Suprapubic skin (tissue), 4 donors: Measurements from ENCODE around the gene MRPL2. TPM values are rescaled to one million over a fixed set of nuclear protein-coding genes. Genes with fewer than 3 reads are reported as not detected.

Experiments
- DNase-seq, 2 donors: peaks; one replicate each; pipeline ENCODE4 v3.0.0-alpha.2; 2019; ENCODE audit warnings: low spot score in 2 of 2
- H3K27ac ChIP-seq: fragments of 200-600 bp; sonication (generic); one replicate; pipeline ENCODE4 v1.5.1; 2019
- H3K27me3 ChIP-seq: fragments of 200-600 bp; sonication (generic); one replicate; pipeline ENCODE4 v1.5.1; 2019
- H3K36me3 ChIP-seq: fragments of 200-600 bp; sonication (generic); one replicate; pipeline ENCODE4 v1.5.1; 2019
- H3K4me1 ChIP-seq: fragments of 200-600 bp; sonication (generic); one replicate; pipeline ENCODE4 v1.5.1; 2019
- H3K4me3 ChIP-seq: fragments of 200-600 bp; sonication (generic); one replicate; pipeline ENCODE4 v1.5.1; 2019; ENCODE audit warnings: mild to moderate bottlenecking
- H3K9me3 ChIP-seq: fragments of 200-600 bp; sonication (generic); one replicate; pipeline ENCODE4 v1.5.1; 2019
- EP300 ChIP-seq: sonication (generic); formaldehyde crosslinking; IDR thresholded peaks from one replicate; pipeline ENCODE4 v1.6.1; 2017; ENCODE audit warnings: antibody characterized with exemption
- POLR2A ChIP-seq, 2 donors: fragments of 450-650 bp; IDR thresholded peaks; one replicate each; pipeline ENCODE4 v1.6.1; 2017; ENCODE audit warnings: antibody characterized with exemption in 2 of 2, mild to moderate bottlenecking in 2 of 2, moderate library complexity in 2 of 2
- POLR2AphosphoS5 ChIP-seq, 3 donors: sonication (generic); formaldehyde crosslinking; IDR thresholded peaks; one replicate each; pipeline ENCODE4 v1.6.1; 2017; ENCODE audit warnings: antibody characterized with exemption in 3 of 3
- WGBS: methylation state at CpG from one replicate; pipeline ENCODE4 v1.1.5; 2018; 5-methylcytosine and 5-hydroxymethylcytosine counted together
- total RNA-seq, 4 donors: library from RNA; depleted of rRNA; stranded (reverse); fragments of >200 nt; gene quantifications; one replicate each; pipeline ENCODE4 v1.1.0, GENCODE V29; 2016
- TF ChIP-seq, protein P1 (sequence below), 2 donors: fragments of 200-600 bp in 1 of 2; fragments of 450-650 bp in 1 of 2; sonication (generic) in 1 of 2; IDR thresholded peaks; one replicate each; pipeline ENCODE4 v1.5.1; 2016 to 2019; ENCODE audit warnings: antibody characterized with exemption in 2 of 2, mild to moderate bottlenecking in 1 of 2, moderate library complexity in 1 of 2

Gene MRPL2
- total RNA-seq, 4 donors from 2014 or later = 21.2 to 38.1 (median 25.9) TPM

DNA sequence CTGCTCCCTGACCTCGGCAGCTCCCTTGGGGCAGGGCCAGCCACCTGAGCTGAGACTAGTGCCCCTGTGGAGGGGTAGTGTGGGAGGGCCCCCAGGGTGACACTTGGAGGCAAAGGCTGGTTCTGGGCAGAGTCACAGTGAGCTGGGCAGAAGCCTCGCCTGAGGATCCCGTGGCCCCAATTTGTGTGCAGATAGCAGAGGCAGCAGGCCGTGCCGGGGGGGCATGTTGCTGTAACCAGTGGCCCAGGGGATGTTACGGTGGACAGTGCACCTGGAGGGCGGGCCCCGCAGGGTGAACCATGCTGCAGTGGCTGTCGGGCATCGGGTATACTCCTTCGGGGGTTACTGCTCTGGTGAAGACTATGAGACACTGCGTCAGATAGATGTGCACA lies 42.3 kb downstream of the MRPL2 start:
- no peak overlapping the region for H3K4me3 ChIP-seq
- H3K27me3 ChIP-seq = no peaks in the 10 kb centered on the region
- H3K4me1 ChIP-seq = peaks cover 52% of the 10 kb centered on the region
- 87% methylated on average over 5 of the region's 12 CpGs for WGBS
- H3K9me3 ChIP-seq = no peaks in the 10 kb centered on the region
- DNase-seq = no peak
- TF ChIP-seq POLR2A (IDR thresholded peaks at IDR 0.05) = no peak
- no peak overlapping the region for H3K27ac ChIP-seq
- peaks cover 22% of the 10 kb centered on the region for H3K36me3 ChIP-seq

DNA sequence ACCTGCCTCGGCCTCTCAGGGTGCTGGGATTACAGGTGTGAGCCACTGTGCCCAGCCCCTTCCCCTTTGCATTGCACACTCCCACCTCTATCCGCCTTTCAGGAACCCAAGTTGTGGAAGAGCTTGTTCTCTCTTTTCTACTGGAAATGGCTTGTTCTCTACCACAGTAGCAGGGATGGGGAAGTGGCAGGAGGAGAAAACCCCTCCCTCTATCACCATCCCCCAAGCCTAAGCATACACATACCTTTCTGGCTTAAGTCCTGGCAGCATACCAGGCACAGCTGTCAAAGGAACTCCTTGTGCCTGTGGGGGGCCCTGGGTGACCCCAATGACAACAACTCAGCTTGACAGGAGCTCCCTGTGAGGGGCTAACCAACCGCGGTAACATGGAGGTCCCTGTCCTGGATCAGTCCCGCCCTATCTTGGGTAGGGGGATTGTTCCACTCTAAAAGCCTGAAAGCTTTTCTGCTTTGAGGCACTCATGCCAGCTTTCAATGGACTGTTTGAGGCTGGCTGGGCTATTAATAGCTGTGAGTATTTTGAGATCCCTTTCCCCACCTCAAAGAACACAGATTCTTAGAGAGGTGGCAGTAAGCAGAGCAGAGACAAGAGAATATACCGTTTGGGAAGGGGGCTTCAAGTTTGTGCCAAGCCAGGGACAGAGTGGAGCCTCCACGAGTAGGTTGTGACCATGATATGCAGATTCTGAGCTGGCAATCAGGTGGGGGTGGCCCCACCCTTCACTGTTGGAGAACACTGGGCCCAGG lies 42.9 kb downstream of the MRPL2 start:
- H3K27ac ChIP-seq = no peak overlapping the region
- H3K9me3 ChIP-seq = no peaks in the 10 kb centered on the region
- H3K27me3 ChIP-seq = no peaks in the 10 kb centered on the region
- TF ChIP-seq, protein P1, sequence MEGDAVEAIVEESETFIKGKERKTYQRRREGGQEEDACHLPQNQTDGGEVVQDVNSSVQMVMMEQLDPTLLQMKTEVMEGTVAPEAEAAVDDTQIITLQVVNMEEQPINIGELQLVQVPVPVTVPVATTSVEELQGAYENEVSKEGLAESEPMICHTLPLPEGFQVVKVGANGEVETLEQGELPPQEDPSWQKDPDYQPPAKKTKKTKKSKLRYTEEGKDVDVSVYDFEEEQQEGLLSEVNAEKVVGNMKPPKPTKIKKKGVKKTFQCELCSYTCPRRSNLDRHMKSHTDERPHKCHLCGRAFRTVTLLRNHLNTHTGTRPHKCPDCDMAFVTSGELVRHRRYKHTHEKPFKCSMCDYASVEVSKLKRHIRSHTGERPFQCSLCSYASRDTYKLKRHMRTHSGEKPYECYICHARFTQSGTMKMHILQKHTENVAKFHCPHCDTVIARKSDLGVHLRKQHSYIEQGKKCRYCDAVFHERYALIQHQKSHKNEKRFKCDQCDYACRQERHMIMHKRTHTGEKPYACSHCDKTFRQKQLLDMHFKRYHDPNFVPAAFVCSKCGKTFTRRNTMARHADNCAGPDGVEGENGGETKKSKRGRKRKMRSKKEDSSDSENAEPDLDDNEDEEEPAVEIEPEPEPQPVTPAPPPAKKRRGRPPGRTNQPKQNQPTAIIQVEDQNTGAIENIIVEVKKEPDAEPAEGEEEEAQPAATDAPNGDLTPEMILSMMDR (IDR thresholded peaks at IDR 0.05) = no peak
- no peak for TF ChIP-seq EP300
- no peak for TF ChIP-seq POLR2AphosphoS5 (IDR thresholded peaks at IDR 0.05)
- no peak for TF ChIP-seq POLR2A (IDR thresholded peaks at IDR 0.05)
- H3K4me1 ChIP-seq = peaks cover 54% of the 10 kb centered on the region
- 85% methylated on average over 7 of the region's 7 CpGs for WGBS
- peaks cover 27% of the 10 kb centered on the region for H3K36me3 ChIP-seq
- no peak overlapping the region for H3K4me3 ChIP-seq
- no peak for DNase-seq

DNA sequence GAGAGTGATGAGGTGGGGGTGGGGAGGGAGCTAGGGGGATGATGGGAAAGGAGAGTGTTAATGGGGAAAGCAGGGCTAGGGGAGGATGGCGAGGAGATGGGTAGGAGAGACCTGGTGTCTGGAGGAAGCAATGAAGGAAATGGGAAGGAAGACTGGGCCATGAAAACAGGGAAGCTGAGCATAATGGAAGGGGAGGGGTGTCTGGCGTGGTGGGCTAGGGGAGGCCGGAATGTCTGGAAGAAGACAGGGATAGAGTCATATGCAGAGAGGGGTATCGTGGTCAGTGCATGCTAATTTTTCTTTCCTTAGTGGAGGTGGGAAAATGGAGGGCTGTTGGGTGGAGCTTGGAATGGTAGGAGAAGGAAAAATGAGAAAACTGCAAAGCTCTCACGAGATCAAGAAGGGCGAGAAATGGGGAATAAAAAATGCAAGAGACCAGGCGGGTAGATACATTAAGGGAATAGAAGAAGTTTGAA lies 44.8 kb downstream of the MRPL2 start:
- peaks cover 46% of the 10 kb centered on the region for H3K36me3 ChIP-seq
- peak overlapping the region; percentile 71 for H3K27ac ChIP-seq
- TF ChIP-seq EP300 (no peak), POLR2AphosphoS5 (IDR thresholded peaks at IDR 0.05) (no peak)
- TF ChIP-seq, protein P1 (IDR thresholded peaks at IDR 0.05) = no peak
- no peaks in the 10 kb centered on the region for H3K27me3 ChIP-seq
- DNase-seq = no peak
- WGBS = under 1% methylated on average over 7 of the region's 7 CpGs
- peak overlapping the region; percentile 86 for H3K4me3 ChIP-seq
- peaks cover 46% of the 10 kb centered on the region for H3K4me1 ChIP-seq
- H3K9me3 ChIP-seq = no peaks in the 10 kb centered on the region

DNA sequence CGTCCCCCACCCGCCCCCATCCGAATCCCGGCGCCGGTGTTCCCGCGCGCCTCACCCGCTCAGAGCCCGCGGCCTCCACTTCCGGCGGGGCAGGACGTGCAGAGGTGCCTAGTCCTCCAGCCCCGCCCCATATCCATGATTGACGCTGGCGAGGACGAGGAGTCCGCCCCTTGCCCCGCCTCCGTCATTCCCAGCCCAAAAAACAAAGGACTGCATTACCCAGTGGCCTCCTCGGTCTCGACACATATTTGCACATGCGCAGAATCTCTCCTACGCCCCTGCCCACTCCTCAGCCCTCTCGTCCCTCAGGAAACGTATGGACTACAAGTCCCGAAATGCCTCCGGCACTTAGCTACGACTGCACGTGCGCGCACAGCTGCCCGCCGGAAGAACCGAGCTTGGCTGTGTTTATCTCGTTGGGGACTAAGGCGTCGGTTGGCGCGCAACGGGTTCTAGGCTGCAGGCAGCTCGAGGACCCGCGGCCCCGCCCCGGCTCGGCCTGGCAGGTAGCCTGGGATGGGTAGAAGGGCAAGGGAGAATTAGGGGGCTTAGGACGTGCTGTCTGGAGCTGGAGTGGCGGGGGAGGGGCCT lies 45.3 kb downstream of the MRPL2 start, which contains the start of the genes KLHDC3 and MEA1:
KLHDC3 (plus strand) TSS at position 407 of the 591 bp plus-strand sequence. CDS start 2,944 bp downstream, outside the sequence.
MEA1 (minus strand) TSS at position 104 of the 591 bp plus-strand sequence. CDS start 133 bp downstream, outside the sequence.
- Histone ChIP-seq H3K36me3 (peaks cover 48% of the 10 kb centered on the region), H3K27ac (peak within 1 kb of the TSS; percentile 73), H3K9me3 (no peaks in the 10 kb centered on the region), H3K27me3 (no peaks in the 10 kb centered on the region), H3K4me1 (peaks cover 46% of the 10 kb centered on the region), H3K4me3 (peak within 1 kb of the TSS; percentile 86)
- TF ChIP-seq EP300 (no peak), POLR2AphosphoS5 (IDR thresholded peaks at IDR 0.05) (peak in 2 of 3 donors; percentile 42 to 93), POLR2A (IDR thresholded peaks at IDR 0.05) (no peak)
- TF ChIP-seq, protein P1 (IDR thresholded peaks at IDR 0.05) = no peak
- peak; percentile 99 to 100 for DNase-seq
- under 1% methylated on average over 33 of the region's 51 CpGs for WGBS

DNA sequence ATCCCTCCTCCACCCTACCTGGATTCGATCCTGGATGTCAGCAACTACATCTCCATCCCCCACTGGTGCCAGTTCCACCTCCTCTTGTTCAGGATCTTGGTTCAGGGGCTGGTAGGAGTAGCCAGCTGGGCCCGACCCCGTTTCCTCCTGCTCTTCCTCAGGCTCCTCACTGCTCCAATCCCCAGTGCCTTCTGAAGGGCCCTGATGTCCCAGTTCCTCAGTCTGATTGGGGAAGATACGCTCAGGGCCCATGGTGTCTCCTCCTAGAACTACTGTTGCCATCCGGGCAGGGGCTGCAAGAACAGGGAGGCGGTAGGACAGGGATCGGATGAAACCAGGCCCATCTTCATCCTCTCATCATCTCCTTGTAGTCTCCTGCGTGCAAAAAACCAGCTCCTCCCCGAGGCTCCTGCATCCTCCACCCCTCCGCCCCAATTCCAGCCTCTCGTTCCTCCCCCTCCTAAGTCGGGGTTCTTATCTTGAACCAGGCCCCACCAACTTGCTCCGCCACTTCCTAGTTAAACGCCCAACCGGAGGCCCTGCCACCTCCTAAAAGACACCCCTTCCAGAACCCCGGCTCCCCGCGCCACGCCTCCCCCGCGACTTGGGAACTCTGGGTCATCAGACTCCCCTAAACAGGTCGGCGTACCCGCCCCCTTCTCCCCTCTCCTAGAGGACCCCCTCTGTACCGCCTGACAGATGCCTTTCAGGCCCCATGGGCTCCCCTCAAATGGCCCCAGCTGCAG lies 46.0 kb downstream of the MRPL2 start:
- TF ChIP-seq POLR2AphosphoS5 (IDR thresholded peaks at IDR 0.05) = no peak
- TF ChIP-seq POLR2A (IDR thresholded peaks at IDR 0.05) = no peak
- TF ChIP-seq EP300 = no peak
- WGBS = 2% methylated on average over 25 of the region's 25 CpGs
- H3K36me3 ChIP-seq = peaks cover 48% of the 10 kb centered on the region
- H3K4me3 ChIP-seq = peak overlapping the region; percentile 86
- peaks cover 46% of the 10 kb centered on the region for H3K4me1 ChIP-seq
- no peak for DNase-seq
- no peaks in the 10 kb centered on the region for H3K9me3 ChIP-seq
- H3K27ac ChIP-seq = peak overlapping the region; percentile 73
- no peaks in the 10 kb centered on the region for H3K27me3 ChIP-seq
